Uterus (tissue), 4 donors: ENCODE measurements around the gene SRRM5. TPM values are rescaled to one million over a fixed set of nuclear protein-coding genes. Genes with fewer than 3 reads are reported as not detected.
A peak's percentile ranks its signal among the peaks of the same experiment; 100 is the strongest.

ENCODE experiments used
- DNase-seq, 2 donors: peaks; one replicate each; pipeline ENCODE4 v3.0.0-alpha.2; 2019 to 2020
- H3K27ac ChIP-seq, 2 donors: fragments of 200-600 bp; sonication (generic); 1 replicate in 1 of 2; 2 replicates in 1 of 2; pipeline ENCODE4 v1.5.1; 2016 to 2018
- H3K27me3 ChIP-seq, 2 donors: fragments of 200-600 bp; sonication (generic); one replicate each; pipeline ENCODE4 v1.5.1; 2018 to 2019; ENCODE audit warnings: control low read depth in 1 of 2
- H3K36me3 ChIP-seq, 2 donors: fragments of 200-600 bp; sonication (generic); one replicate each; pipeline ENCODE4 v1.5.1; 2019; ENCODE audit warnings: control low read depth in 1 of 2
- H3K4me1 ChIP-seq, 2 donors: fragments of 200-600 bp; sonication (generic); one replicate each; pipeline ENCODE4 v1.5.1; 2018 to 2019; ENCODE audit warnings: control low read depth in 1 of 2
- H3K4me3 ChIP-seq, 2 donors: fragments of 200-600 bp; sonication (generic); 1 replicate in 1 of 2; 2 replicates in 1 of 2; pipeline ENCODE4 v1.5.1; 2018 to 2019; ENCODE audit warnings: mild to moderate bottlenecking in 1 of 2
- H3K9me3 ChIP-seq, 2 donors: fragments of 200-600 bp; sonication (generic); one replicate each; pipeline ENCODE4 v1.5.1; 2019; ENCODE audit warnings: control low read depth in 1 of 2
- POLR2A ChIP-seq, 2 donors: fragments of 450-650 bp; IDR thresholded peaks; one replicate each; pipeline ENCODE4 v1.6.1; 2016; ENCODE audit warnings: antibody characterized with exemption in 2 of 2, mild to moderate bottlenecking in 1 of 2, moderate library complexity in 1 of 2
- intact Hi-C: fragments of 100-400 bp; cut with DNase I; formaldehyde crosslinking; loops from one replicate; pipeline ENCODE4 v1.15.1; 2023; ENCODE audit warnings: low total_unique reads
- total RNA-seq, 4 donors: library from RNA; depleted of rRNA in 3 of 4; stranded (reverse); fragments of >200 nt in 3 of 4; gene quantifications; one replicate each; pipeline versions ENCODE4 v1.1.0 to v1.2.4, GENCODE V29; 2014 to 2023
- TF ChIP-seq, protein P1 (sequence below), 4 experiments: fragments of 200-600 bp in 2 of 4; fragments of 450-650 bp in 2 of 4; sonication (generic) in 2 of 4; IDR thresholded peaks; one replicate each; pipeline ENCODE4 v1.5.1; 2016 to 2019; ENCODE audit warnings: antibody characterized with exemption in 4 of 4, mild to moderate bottlenecking in 2 of 4, moderate library complexity in 1 of 4
- donor health status: DM: yes; HTN: yes; CAD: no.

Gene SRRM5
- total RNA-seq, 4 donors from 2014 or later: 0.58 TPM; not detected in 3

- Histone ChIP-seq H3K4me3 (peak overlapping the region; percentile 59 to 64), H3K27me3 (no peaks in the 10 kb centered on the region), H3K9me3 (no peaks in the 10 kb centered on the region), H3K27ac (peak overlapping the region; percentile 87 to 97), H3K36me3 (no peaks in the 10 kb centered on the region), H3K4me1 (peaks cover 5 to 20% of the 10 kb centered on the region in 2 donors)
- intact Hi-C loops: no loop called here
- no peak for DNase-seq
- TF ChIP-seq, protein P1, sequence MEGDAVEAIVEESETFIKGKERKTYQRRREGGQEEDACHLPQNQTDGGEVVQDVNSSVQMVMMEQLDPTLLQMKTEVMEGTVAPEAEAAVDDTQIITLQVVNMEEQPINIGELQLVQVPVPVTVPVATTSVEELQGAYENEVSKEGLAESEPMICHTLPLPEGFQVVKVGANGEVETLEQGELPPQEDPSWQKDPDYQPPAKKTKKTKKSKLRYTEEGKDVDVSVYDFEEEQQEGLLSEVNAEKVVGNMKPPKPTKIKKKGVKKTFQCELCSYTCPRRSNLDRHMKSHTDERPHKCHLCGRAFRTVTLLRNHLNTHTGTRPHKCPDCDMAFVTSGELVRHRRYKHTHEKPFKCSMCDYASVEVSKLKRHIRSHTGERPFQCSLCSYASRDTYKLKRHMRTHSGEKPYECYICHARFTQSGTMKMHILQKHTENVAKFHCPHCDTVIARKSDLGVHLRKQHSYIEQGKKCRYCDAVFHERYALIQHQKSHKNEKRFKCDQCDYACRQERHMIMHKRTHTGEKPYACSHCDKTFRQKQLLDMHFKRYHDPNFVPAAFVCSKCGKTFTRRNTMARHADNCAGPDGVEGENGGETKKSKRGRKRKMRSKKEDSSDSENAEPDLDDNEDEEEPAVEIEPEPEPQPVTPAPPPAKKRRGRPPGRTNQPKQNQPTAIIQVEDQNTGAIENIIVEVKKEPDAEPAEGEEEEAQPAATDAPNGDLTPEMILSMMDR (IDR thresholded peaks at IDR 0.05): no peak
- no peak for TF ChIP-seq POLR2A (IDR thresholded peaks at IDR 0.05)
Observed at GRCh38 chr19:43595605-43595998, 16.3 kb upstream of the SRRM5 start.

GRCh38 chr19:43595999-43596841 lies 15.7 kb upstream of the SRRM5 start, which contains the start of the genes IRGQ and ZNF576:
Gene IRGQ, minus strand, starts transcription at chr19:43596134. Its CDS starts 796 bp downstream, at chr19:43595338.
Gene ZNF576, plus strand, starts transcription at chr19:43596595. Its CDS starts 514 bp downstream, at chr19:43597109.
- Histone ChIP-seq H3K4me1 (peaks cover 5 to 20% of the 10 kb centered on the region in 2 donors), H3K27me3 (no peaks in the 10 kb centered on the region), H3K36me3 (no peaks in the 10 kb centered on the region), H3K27ac (peak within 1 kb of the TSS; percentile 96 to 97), H3K9me3 (no peaks in the 10 kb centered on the region), H3K4me3 (peak within 1 kb of the TSS; percentile 59 to 64)
- intact Hi-C loops: no loop called here
- TF ChIP-seq, protein P1 (IDR thresholded peaks at IDR 0.05): peak in 2 of 4 experiments; percentile 37 to 43
- peak; percentile 80 to 89 for TF ChIP-seq POLR2A (IDR thresholded peaks at IDR 0.05)
- peak; percentile 100 for DNase-seq

DNA sequence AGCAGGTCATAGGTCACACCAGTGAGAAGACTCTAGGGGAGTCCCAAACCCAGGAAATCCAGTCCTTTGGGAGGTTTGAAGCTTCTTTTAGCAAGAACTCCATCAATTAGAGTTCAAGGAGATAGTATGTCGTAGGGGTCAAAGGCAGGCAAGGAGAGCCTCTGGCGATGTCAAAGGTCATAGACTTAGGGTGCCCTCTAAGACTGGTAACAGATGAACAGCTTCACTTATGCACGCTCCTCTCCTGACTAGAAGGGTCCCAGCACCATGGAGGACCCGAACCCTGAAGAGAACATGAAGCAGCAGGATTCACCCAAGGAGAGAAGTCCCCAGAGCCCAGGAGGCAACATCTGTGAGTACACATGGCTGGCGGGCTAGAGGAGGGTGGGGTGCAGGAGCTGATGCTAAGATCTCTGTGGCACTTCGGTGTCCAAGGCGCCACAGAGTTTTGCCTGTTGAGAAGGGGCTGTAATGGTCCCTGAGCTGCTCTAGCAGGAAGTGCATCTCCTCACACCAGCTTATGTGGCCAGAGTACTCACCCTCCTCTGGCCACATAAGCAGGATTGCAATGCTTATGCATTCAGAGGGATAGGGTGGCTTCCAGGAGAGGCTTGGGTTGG lies 14.9 kb upstream of the SRRM5 start:
- Histone ChIP-seq H3K36me3 (no peaks in the 10 kb centered on the region), H3K4me1 (peaks cover 5 to 20% of the 10 kb centered on the region in 2 donors), H3K27ac (peak overlapping the region; percentile 96 to 97)

GRCh38 chr19:43597876-43598275 lies 14.0 kb upstream of the SRRM5 start:
- peaks cover 5 to 20% of the 10 kb centered on the region in 2 donors for H3K4me1 ChIP-seq
- H3K27ac ChIP-seq: no peak overlapping the region
- H3K9me3 ChIP-seq: no peaks in the 10 kb centered on the region
- no peak overlapping the region for H3K4me3 ChIP-seq
- no peaks in the 10 kb centered on the region for H3K27me3 ChIP-seq
- H3K36me3 ChIP-seq: no peaks in the 10 kb centered on the region
- intact Hi-C loops: no loop called here
- no peak for DNase-seq
- TF ChIP-seq POLR2A (IDR thresholded peaks at IDR 0.05): no peak
- TF ChIP-seq, protein P1 (IDR thresholded peaks at IDR 0.05): no peak

More for the DNA sequence above, 14.9 kb upstream of the SRRM5 start:
- no peaks in the 10 kb centered on the region for H3K9me3 ChIP-seq
- peak overlapping the region; percentile 55 to 59 for H3K4me3 ChIP-seq
- TF ChIP-seq POLR2A (IDR thresholded peaks at IDR 0.05): no peak
- TF ChIP-seq, protein P1 (IDR thresholded peaks at IDR 0.05): no peak
- no peaks in the 10 kb centered on the region for H3K27me3 ChIP-seq
- DNase-seq: no peak
- intact Hi-C loops: no loop called here
